ENCODE results near the gene CALCOCO1. TPM values are rescaled to one million over a fixed set of nuclear protein-coding genes. Genes with fewer than 3 reads are reported as not detected.

Gene CALCOCO1
- total and polyA plus RNA-seq, 2 of the 8 experiments (the other 6 are each of a cell fraction or from before 2014, with no cell fraction given): 20.3 to 39.3 TPM

- H3K14ac ChIP-seq (ENCODE audit: insufficient read length): no peak overlapping the region
- TF ChIP-seq ATF2 (IDR thresholded peaks at IDR 0.05; ENCODE audit: low read length) (no peak), SIX5 (IDR thresholded peaks at IDR 0.05; ENCODE audit: low read depth, low read length) (no peak), TEAD4 (IDR thresholded peaks at IDR 0.05; ENCODE audit: low read depth, low read length) (no peak), EP300 (IDR thresholded peaks at IDR 0.05; ENCODE audit: borderline replicate concordance in 1 of 2, low read depth in 2 of 2, low read length in 2 of 2) (no peak), CTBP2 (IDR thresholded peaks at IDR 0.05; ENCODE audit: borderline replicate concordance, insufficient read depth, insufficient read length, low read length) (no peak)
- H3K27ac ChIP-seq (ENCODE audit: low read depth, low read length): no peak overlapping the region
- H3K4me1 ChIP-seq (replicated peaks in 1 of 4; ENCODE audit: control insufficient read depth in 3 of 4, insufficient read depth in 4 of 4, low read length in 3 of 4): peaks cover 0 to 7% (median 5%) of the 10 kb centered on the region in 4 experiments; a peak in 5 of 7 replicates
- peaks cover 19 to 42% (median 34%) of the 10 kb centered on the region in 4 experiments for H3K27me3 ChIP-seq (replicated peaks in 1 of 4; ENCODE audit: control insufficient read depth in 3 of 4, extremely low read depth in 1 of 4, insufficient read depth in 3 of 4, low read length in 3 of 4)
- no peak for FAIRE-seq
- no peak overlapping the region for H4K5ac ChIP-seq (ENCODE audit: insufficient read length, low read depth, low read length)
- ChIA-PET CTCF (ENCODE audit: partially characterized antibody) (interaction anchor here (0.9 to 21.0 kb wide), 11 partner anchors 10 to 34 kb away, joined by 3 to 531 read pairs (median 4); no protein-coding TSS in a partner anchor), POLR2A (ENCODE audit: partially characterized antibody) (interaction anchor here (1.0 to 1.7 kb wide), 4 partner anchors 8 to 59 kb away, joined by 3 to 6 read pairs (median 4); partner anchors contain the start of gene ATP5MC2)
- no peak overlapping the region for H3K4me2 ChIP-seq (ENCODE audit: insufficient read depth in 1 of 2, low read depth in 2 of 2, low read length in 2 of 2)
- no peak for DNase-seq (ENCODE audit: low read depth in 1 of 2, low spot score in 2 of 2)
- no peaks in the 10 kb centered on the region for H4K20me1 ChIP-seq (replicated peaks in 1 of 2; ENCODE audit: control insufficient read depth in 1 of 2, insufficient read depth in 2 of 2, low read length in 2 of 2)
- H3K36me3 ChIP-seq (ENCODE audit: control insufficient read depth in 2 of 4, insufficient read depth in 4 of 4, low read length in 3 of 4): no peaks in the 10 kb centered on the region
- H2BK120ac ChIP-seq (replicated peaks; ENCODE audit: low read depth, low read length): no peak overlapping the region
- no peak overlapping the region for H2AFZ ChIP-seq (ENCODE audit: low read length)
- H3K23me2 ChIP-seq (ENCODE audit: low read depth, low read length): peaks cover 14% of the 10 kb centered on the region
- no peak overlapping the region for H2BK20ac ChIP-seq (ENCODE audit: low read length)
- no peaks in the 10 kb centered on the region for H3K79me2 ChIP-seq (ENCODE audit: control insufficient read depth in 1 of 2, insufficient read depth in 2 of 2, low read length in 2 of 2)
- H4K91ac ChIP-seq (replicated peaks; ENCODE audit: insufficient read length, low read length): no peak overlapping the region
- no peak overlapping the region for H2BK5ac ChIP-seq (ENCODE audit: low read depth, low read length)
- H3K79me1 ChIP-seq (ENCODE audit: low read depth, low read length): no peaks in the 10 kb centered on the region
- H3K18ac ChIP-seq (ENCODE audit: extremely low read depth, low read length): no peak overlapping the region
- H3K4ac ChIP-seq (replicated peaks; ENCODE audit: insufficient read length, low read depth, low read length): no peak overlapping the region
- no peak overlapping the region for H4K8ac ChIP-seq (ENCODE audit: extremely low read depth, insufficient read depth, low read length)
- H2AK5ac ChIP-seq (ENCODE audit: low read depth, low read length): no peak overlapping the region
- no peak overlapping the region for H3K23ac ChIP-seq (ENCODE audit: insufficient read length)
- H3K4me3 ChIP-seq (ENCODE audit: extremely low read depth in 1 of 4, insufficient read depth in 2 of 4, low read depth in 3 of 4, low read length in 4 of 4): no peak overlapping the region
- H3K56ac ChIP-seq (replicated peaks; ENCODE audit: insufficient read length, low read depth, low read length): no peak overlapping the region
- H3K9ac ChIP-seq (replicated peaks in 1 of 4; ENCODE audit: extremely low read depth in 1 of 4, low read depth in 3 of 4, low read length in 3 of 4): no peak overlapping the region
- no peaks in the 10 kb centered on the region for H3K9me3 ChIP-seq (ENCODE audit: insufficient read depth in 2 of 2, low read depth in 1 of 2, low read length in 1 of 2)
- H2BK12ac ChIP-seq (ENCODE audit: low read depth, low read length): no peak overlapping the region
- 84% methylated on average over 9 of the region's 9 CpGs; no CpG with 5 or more reads in 1 of the 2 experiments for WGBS, 2 experiments (ENCODE audit: extremely low coverage in 1 of 2, insufficient coverage in 1 of 2, insufficient read length in 1 of 2, insufficient replicate concordance in 2 of 2, low coverage in 1 of 2, low lambda C conversion rate in 2 of 2, missing lambda C conversion rate in 1 of 2)
- H2BK15ac ChIP-seq (ENCODE audit: low read length): no peak overlapping the region
Observed at GRCh38 chr12:53734425-53734824, 7.2 kb upstream of the CALCOCO1 start.
